GM12891 (cell line): Measurements from ENCODE around the gene MLLT10.

Source experiments
- POLR2A ChIP-seq: IDR thresholded peaks from 2 replicates; pipeline ENCODE4 v1.6.1; 2011; ENCODE audit warnings: low read depth, low read length, control low read depth
- POLR2AphosphoS5 ChIP-seq: IDR thresholded peaks from 2 replicates; pipeline ENCODE4 v1.6.1; 2011; ENCODE audit warnings: low read depth, low read length, control low read depth
- SPI1 ChIP-seq: IDR thresholded peaks from 2 replicates; pipeline ENCODE4 v1.6.1; 2011; ENCODE audit warnings: low read depth, low read length, control low read depth
- TAF1 ChIP-seq: IDR thresholded peaks from 2 replicates; pipeline ENCODE4 v1.6.1; 2011; ENCODE audit warnings: low read depth, low read length, control low read depth

GRCh38 chr10:21719502-21719901 is 185.5 kb downstream of the MLLT10 start:
- TF ChIP-seq POLR2A (no peak), TAF1 (no peak), POLR2AphosphoS5 (no peak), SPI1 (no peak)
